GM19328 (cell line): ENCODE measurements around the gene SPINK5.

Experiments used
- ATAC-seq: cut with Tn5 transposase; IDR thresholded peaks from one replicate; pipeline ENCODE4 v1.9.1; 2021; ENCODE audit warnings: mild to moderate bottlenecking, moderate library complexity; ENCODE audit not compliant: unreplicated experiment

The SPINK5 gene

GRCh38 chr5:148172377-148172776 is 108.6 kb downstream of the SPINK5 start:
- no peak for ATAC-seq

GRCh38 chr5:148176480-148176879 is 112.7 kb downstream of the SPINK5 start:
- no peak for ATAC-seq

GRCh38 chr5:148177207-148177606 is 113.4 kb downstream of the SPINK5 start:
- ATAC-seq: no peak

DNA sequence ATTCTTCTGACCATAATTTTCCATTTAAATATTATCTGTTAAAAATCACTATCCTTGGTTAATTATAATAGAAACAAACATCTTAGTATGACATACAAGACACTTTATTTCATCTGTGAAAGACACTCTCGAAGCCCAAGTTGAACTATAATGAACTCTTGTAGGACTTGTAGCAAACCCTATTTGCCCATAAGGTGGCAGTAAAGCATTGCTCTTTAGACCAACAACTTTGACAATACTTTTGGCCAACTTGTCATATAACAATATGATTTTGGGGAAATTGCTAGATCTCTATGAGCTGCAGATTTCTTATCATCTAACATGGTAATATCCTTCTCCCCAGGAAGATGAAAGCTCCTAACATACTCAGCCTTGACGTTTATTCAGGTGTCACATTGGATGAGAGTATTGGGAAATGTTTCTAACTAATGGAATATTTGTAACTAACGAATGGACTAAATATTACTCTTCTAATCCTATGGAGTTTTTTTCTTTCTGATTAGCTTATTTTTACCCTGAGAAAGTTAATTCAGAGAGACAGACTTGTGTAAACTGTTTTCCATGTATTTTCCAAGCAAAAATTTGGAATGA is 115.5 kb downstream of the SPINK5 start:
- peak; percentile 53 for ATAC-seq

GRCh38 chr5:148186248-148187003 is 122.6 kb downstream of the SPINK5 start:
- ATAC-seq: no peak
